Testis (tissue), 3 donors: ENCODE data around the gene PCCA. TPM values are rescaled to one million over a fixed set of nuclear protein-coding genes. Genes with fewer than 3 reads are reported as not detected.

Experiments used
- DNase-seq: peaks from one replicate; pipeline ENCODE4 v3.0.0-alpha.2; 2019
- H3K27ac ChIP-seq, 2 donors: fragments of 200-600 bp; sonication (generic); one replicate each; pipeline ENCODE4 v1.5.1; 2019
- H3K27me3 ChIP-seq: fragments of 200-600 bp; sonication (generic); one replicate; pipeline ENCODE4 v1.5.1; 2019
- H3K36me3 ChIP-seq: fragments of 200-600 bp; sonication (generic); one replicate; pipeline ENCODE4 v1.5.1; 2017; ENCODE audit warnings: low read depth; ENCODE audit errors: missing control alignments
- H3K4me1 ChIP-seq: fragments of 200-600 bp; sonication (generic); one replicate; pipeline ENCODE4 v1.5.1; 2019
- H3K4me3 ChIP-seq, 2 donors: fragments of 200-600 bp; sonication (generic); one replicate each; pipeline ENCODE4 v1.5.1; 2017 to 2019
- H3K9me3 ChIP-seq: fragments of 200-600 bp; sonication (generic); one replicate; pipeline ENCODE4 v1.5.1; 2017
- CTCF ChIP-seq, 3 experiments: fragments of 450-650 bp in 2 of 3; fragments of 200-600 bp in 1 of 3; sonication (generic) in 1 of 3; IDR thresholded peaks; one replicate each; pipeline ENCODE4 v1.5.1; 2016 to 2019; ENCODE audit warnings: antibody characterized with exemption in 3 of 3, mild to moderate bottlenecking in 2 of 3, moderate library complexity in 1 of 3
- POLR2A ChIP-seq: fragments of 450-650 bp; IDR thresholded peaks from one replicate; pipeline ENCODE4 v1.6.1; 2017; ENCODE audit warnings: antibody characterized with exemption, mild to moderate bottlenecking, moderate library complexity
- WGBS, 2 donors: methylation state at CpG; one replicate each; pipeline ENCODE4 v1.1.5; 2018; 5-methylcytosine and 5-hydroxymethylcytosine counted together
- intact Hi-C: fragments of 100-400 bp; cut with DNase I; formaldehyde crosslinking; loops from one replicate; pipeline ENCODE4 v1.15.1; 2023; ENCODE audit warnings: low total_unique reads
- polyA plus RNA-seq: library from polyadenylated mRNA; stranded (reverse); fragments of 350-450 nt; fragmentation: Illumina TruSeq; extraction: RNeasy Lipid Tissue Mini Kit (QIAGEN cat#74804); gene quantifications from one replicate; pipeline ENCODE4 v1.2.3, GENCODE V29; 2014; ENCODE audit warnings: low read depth, low replicate concordance; ENCODE audit not compliant: insufficient read depth
- total RNA-seq, 2 donors: library from RNA; depleted of rRNA; stranded (reverse); fragments of >200 nt; gene quantifications; one replicate each; pipeline ENCODE4 v1.2.3, GENCODE V29; 2016

PCCA gene
- total and polyA plus RNA-seq, 3 donors from 2014 or later, result 17.9 to 56.2 (median 39.2) TPM

- intact Hi-C loops, result no loop called here
- TF ChIP-seq POLR2A (no peak), CTCF (IDR thresholded peaks at IDR 0.05) (no peak)
- H3K27me3 ChIP-seq, result no peaks in the 10 kb centered on the region
- no peak for DNase-seq
- 48 to 55% methylated on average over 2 of the region's 2 CpGs for WGBS, 2 donors
- no peaks in the 10 kb centered on the region for H3K9me3 ChIP-seq
- H3K4me3 ChIP-seq, result no peak overlapping the region
- H3K4me1 ChIP-seq, result no peaks in the 10 kb centered on the region
- H3K36me3 ChIP-seq, result no peaks in the 10 kb centered on the region
- no peak overlapping the region for H3K27ac ChIP-seq
Observed at GRCh38 chr13:100291624-100292023, 202.7 kb downstream of the PCCA start.

GRCh38 chr13:100297413-100297812 is 208.5 kb downstream of the PCCA start:
- Histone ChIP-seq H3K4me1 (no peaks in the 10 kb centered on the region), H3K9me3 (no peaks in the 10 kb centered on the region), H3K27ac (no peak overlapping the region), H3K4me3 (no peak overlapping the region), H3K36me3 (no peaks in the 10 kb centered on the region), H3K27me3 (no peaks in the 10 kb centered on the region)
- no peak for DNase-seq
- TF ChIP-seq POLR2A (no peak), CTCF (IDR thresholded peaks at IDR 0.05) (no peak)
- 90 to 91% methylated on average over 5 of the region's 5 CpGs for WGBS, 2 donors
- intact Hi-C loops, result no loop called here

- intact Hi-C loops, result no loop called here
- H3K27ac ChIP-seq, result no peak overlapping the region
- WGBS, 2 donors, result 73 to 75% methylated on average over 2 of the region's 2 CpGs
- no peak overlapping the region for H3K4me3 ChIP-seq
- no peak for DNase-seq
- H3K36me3 ChIP-seq, result no peaks in the 10 kb centered on the region
- TF ChIP-seq POLR2A, result no peak
- TF ChIP-seq CTCF (IDR thresholded peaks at IDR 0.05), result no peak
- no peaks in the 10 kb centered on the region for H3K4me1 ChIP-seq
- H3K9me3 ChIP-seq, result no peaks in the 10 kb centered on the region
- H3K27me3 ChIP-seq, result no peaks in the 10 kb centered on the region
Observed at GRCh38 chr13:100298116-100298681, 209.3 kb downstream of the PCCA start.

- Histone ChIP-seq H3K27ac (no peak overlapping the region), H3K36me3 (no peaks in the 10 kb centered on the region), H3K9me3 (no peaks in the 10 kb centered on the region), H3K4me1 (no peaks in the 10 kb centered on the region), H3K27me3 (no peaks in the 10 kb centered on the region), H3K4me3 (no peak overlapping the region)
- 81 to 95% methylated on average over 2 of the region's 2 CpGs for WGBS, 2 donors
- DNase-seq, result no peak
- intact Hi-C loops, result no loop called here
- no peak for TF ChIP-seq CTCF (IDR thresholded peaks at IDR 0.05)
- TF ChIP-seq POLR2A, result no peak
Observed at GRCh38 chr13:100298691-100299090, 209.8 kb downstream of the PCCA start.

GRCh38 chr13:100300243-100300642 is 211.3 kb downstream of the PCCA start:
- intact Hi-C loops, result no loop called here
- Histone ChIP-seq H3K4me1 (no peaks in the 10 kb centered on the region), H3K27ac (no peak overlapping the region), H3K4me3 (no peak overlapping the region), H3K27me3 (no peaks in the 10 kb centered on the region), H3K9me3 (no peaks in the 10 kb centered on the region), H3K36me3 (no peaks in the 10 kb centered on the region)
- 69 to 74% methylated on average over 3 of the region's 3 CpGs for WGBS, 2 donors
- DNase-seq, result no peak
- no peak for TF ChIP-seq POLR2A
- no peak for TF ChIP-seq CTCF (IDR thresholded peaks at IDR 0.05)
